DMS 273 (cell line): ENCODE data around the gene POLDIP3.
"Not testable (repeated sequence)": the region's sequence is repeated elsewhere in the genome, so short reads cannot be mapped to it uniquely, and the experiment has no call there.

ENCODE experiments used
- DNase-seq: peaks from one replicate; lab custom pipeline; 2025; ENCODE audit not compliant: unreplicated experiment; lab: John Stamatoyannopoulos, UW

The POLDIP3 gene

DNA sequence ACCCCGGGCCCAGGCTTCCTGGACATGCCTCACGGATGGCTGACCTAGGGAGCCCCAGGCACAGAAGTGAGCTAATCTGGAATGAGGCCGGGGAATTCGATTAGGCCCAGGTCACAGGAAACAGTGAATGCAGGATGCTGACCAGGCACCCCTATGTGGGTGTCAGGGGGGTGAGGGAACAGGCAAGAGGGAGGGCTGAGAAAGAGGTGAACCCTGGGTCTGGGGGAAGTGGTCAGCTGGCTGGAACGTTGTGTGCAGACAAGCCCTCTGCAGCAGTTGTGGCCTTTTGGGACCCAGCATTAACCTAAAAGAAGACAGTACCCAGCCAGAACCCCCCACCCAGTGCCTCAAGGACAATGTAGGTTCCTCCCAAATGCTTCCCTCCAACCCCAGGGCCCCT, 52.8 kb downstream of the POLDIP3 start:
- no peak for DNase-seq

DNA sequence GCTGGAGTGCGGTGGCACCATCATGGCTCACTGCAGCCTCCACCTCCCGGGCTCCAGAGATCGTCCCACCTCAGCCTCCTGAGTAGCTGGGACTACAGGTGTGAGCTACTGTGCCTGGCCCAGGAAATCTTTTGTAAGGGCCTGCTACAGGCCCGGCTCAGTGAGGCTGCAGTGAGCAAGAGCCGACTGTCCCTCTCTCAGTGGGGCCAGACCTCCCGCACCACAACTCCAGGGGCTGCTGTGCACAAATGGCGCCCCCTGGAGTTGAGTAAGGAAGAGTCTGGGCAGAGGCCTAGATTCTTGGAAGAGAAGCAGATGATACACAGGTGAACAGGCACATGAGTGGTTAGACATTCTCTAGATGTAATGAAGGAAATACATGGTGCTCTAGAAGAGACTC, 53.9 kb downstream of the POLDIP3 start:
- peak; percentile 56 for DNase-seq

DNA sequence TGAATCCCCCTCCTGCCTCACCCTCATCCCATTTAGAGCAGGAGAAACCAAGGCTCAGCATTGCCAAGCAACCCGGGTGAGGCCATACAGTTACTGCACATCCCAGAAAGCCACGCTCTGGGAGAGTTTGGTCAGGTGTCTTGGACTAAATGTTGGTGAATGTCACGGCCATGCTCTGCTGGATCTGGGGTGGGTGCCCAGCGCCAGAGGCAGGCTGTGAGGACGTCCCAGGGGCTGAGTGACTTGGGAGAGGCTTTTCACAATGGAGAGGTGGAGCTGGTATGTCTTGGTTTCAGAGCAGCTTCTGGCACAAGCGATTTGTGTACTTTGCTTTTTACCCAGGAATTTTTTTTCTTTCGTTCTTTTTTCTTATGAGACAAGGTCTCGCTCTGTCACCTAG, 54.3 kb downstream of the POLDIP3 start:
- no peak for DNase-seq

DNA sequence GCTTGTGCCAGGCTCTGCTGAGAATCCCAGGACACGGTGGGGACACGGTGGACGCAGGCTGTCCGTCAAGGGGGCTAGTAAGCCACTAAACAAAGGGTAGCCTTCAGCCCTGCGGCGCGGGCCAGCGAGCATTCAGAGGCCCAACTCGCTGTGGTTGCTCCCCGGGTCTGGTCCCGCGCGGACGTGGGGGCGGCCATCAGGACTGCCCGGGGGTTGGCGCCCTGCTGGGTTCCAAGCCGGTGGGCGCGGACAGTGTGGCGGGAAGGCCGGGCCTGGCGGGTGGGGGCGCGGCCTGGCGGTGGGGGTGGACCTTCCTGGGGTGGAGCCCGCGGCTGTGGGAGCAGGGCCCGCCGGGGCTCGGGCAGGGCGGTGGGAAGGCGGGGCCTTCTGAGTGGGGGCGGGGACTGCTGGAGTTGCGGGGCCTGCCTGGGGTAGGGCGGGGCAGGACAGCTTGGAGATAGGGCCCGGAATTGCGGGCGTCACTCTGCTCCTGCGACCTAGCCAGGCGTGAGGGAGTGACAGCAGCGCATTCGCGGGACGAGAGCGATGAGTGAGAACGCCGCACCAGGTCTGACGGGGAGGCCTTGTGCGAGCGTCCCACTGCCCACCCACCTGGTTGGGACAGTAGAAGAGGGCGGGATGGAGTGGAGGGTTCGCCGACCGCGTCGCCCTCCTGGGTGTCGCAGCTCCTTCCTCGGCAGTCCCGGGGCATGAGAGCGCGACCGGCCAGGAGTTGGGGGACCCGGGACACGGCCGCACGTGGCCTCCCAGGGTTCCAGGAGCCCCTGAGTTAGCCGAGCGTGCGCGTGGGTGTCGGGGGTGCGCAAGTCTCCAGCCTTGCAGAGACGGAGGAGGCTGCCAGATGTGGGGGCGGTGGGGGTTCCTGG, 61.0 kb downstream of the POLDIP3 start, which contains the start of gene SERHL2:
SERHL2 (plus strand) TSS at position 482 of the 887 bp plus-strand sequence; CDS start at position 547, 65 bp downstream.
- peak; percentile 82 for DNase-seq

DNA sequence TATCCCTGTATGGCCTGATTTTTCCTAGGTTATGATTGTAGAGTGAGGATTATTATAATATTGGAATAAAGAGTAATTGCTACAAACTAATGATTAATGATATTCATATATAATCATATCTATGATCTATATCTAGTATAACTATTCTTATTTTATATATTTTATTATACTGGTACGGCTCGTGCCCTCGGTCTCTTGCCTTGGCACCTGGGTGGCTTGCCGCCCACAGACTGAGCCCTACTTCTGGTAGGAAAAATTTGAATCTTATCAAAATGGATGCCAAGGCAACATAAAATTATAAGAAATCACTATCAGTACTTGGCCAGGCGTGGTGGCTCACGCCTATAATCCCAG, 62.4 kb downstream of the POLDIP3 start:
- not testable (repeated sequence) for DNase-seq

DNA sequence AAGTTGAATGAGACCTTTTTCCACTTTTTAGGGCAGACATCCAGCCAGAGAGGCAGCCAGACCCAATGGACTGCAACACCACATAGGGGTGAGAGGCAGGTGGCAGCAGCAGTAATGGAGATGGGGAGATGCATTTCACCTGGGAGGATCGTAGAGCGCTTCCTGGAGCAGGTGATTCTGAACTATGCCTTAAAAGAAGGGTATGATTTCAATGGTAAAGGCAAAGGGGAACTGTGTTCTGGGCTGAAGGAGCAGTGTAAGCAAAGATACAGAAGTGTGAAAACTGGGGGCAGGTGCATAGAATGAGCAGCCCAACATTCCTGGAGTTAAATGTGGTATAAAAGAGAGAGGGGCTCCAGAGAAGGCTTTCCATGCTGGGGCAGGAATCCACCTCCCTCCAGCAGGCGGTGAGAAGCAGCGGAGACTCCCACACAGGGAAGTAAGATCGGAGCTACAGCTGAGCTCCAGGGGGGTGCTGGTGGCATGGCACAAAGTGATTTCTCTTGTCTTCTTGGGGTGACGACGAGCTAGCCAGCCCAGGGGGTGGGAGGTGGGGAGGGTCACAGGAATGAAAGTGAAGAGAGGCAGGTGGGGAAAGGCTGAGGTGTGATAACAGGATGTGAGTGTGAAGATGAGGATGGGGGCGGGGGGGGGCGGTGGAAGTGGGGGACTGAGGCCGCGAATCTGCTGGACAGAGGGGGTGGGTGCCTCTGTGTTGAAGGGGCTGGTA, 65.2 kb downstream of the POLDIP3 start:
- no peak for DNase-seq

DNA sequence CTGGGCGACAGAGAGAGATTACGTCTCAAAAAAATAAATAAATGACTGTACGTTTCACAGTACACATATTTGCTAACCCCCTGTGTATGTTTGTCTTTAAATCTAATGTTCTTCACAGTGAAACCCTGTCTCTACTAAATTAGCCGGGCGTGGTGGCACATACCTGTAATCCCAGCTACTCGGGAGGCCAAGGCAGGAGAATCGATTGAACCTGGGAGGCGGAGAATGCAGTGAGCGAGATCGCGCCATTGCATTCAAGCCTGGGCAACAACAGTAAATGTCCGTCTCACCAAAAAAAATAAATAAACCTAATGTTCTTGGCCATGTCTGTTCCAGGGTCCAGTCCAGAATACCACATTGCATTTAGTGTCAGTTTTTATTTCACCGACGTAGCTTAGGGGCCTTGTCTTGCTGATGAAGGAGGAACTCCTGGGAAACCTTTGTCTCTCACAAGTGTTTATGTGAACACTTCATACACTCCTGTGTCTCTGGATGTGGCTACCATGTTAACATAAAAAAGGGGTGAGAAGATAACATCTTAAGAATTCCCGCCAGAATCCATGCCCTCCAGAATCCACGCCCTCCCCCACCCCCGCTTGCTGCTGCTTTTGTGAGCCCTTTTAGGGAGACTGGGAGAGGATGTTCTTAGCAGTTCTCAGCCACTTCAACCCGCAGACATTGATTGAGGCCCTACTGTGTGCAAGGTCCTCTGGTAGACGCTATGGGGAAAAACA, 65.9 kb downstream of the POLDIP3 start:
- no peak for DNase-seq

DNA sequence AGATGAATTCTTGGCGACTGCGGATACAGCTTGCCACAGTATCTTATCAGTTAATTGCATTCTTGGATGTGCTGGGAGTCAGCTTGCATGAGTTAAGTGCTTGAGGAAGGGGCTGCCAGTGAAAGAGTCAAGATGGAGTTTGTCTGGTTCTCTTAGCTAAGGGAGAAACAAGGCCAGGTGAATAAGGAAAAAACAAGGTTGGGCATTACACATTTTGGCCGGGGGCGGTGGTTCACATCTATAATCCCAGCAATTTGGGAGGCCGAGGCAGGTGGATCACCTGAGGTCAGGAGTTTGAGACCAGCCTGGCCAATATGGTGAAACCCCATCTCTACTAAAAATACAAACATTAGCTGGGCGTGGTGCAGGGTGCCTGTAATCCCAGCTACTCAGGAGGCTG, 66.6 kb downstream of the POLDIP3 start:
- not testable (repeated sequence) for DNase-seq

DNA sequence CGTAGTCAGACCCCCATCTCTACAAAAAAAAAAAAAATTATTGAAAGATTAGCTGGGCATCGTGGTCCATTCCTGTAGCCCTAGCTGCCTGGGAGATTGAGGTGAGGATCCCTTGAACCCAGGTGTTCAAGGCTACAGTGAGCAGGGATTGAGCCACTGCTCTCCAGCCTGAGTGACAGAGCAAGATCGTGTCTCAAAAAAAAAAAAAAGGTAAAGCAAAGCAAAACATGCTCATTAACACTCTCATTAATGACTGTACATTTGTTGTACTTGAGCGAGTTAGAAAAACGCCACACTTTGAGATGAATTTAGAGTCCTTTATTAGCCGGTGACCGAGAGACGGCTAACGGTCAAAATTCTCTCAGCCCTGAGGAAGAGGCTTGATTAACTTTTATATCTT, 67.1 kb downstream of the POLDIP3 start:
- no peak for DNase-seq

DNA sequence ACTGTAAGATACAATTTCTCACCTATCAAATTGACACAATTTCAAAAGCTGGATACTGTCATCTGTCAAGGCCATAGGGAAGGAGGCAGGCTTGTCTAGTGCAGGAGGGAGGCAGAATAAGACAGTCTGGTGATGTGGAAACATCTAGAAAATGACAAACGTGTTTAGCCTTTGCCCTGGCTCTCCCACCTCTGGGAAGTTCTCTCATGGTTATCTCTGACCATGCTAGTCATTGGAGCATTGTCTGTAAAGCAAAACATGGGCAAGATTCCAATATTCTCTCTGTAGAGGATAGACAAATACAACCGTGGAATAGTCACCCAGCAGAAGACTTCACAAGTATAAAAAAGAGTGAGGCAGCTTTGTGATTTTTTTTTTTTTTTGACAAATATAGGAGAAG, 70.0 kb downstream of the POLDIP3 start:
- DNase-seq, result no peak

DNA sequence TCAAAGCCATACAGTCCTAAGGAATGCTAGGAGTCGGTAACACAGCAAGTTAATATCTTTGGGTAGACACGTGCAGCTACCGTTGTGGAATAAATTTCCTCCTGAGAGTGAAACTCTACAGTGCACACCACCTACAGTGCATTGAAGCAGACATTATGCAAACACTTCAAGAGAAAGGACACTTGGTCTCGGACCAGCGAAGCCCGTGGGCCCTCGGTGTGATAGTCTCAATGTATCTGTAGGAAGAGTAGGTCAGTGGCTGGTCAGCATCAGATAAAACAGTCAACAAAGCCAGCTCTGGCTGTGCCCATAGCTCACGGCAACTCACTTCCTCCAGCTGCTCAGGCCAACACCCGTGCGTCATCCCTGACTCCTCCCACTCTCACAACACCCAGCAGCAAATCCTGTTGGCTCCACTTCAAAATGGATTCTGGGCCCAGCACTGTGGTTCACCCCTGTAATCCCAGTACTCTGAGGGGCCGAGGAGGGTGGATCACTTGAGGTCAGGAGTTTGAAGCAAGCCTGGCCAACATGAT, 75.4 kb downstream of the POLDIP3 start:
- DNase-seq, result not testable (repeated sequence)

DNA sequence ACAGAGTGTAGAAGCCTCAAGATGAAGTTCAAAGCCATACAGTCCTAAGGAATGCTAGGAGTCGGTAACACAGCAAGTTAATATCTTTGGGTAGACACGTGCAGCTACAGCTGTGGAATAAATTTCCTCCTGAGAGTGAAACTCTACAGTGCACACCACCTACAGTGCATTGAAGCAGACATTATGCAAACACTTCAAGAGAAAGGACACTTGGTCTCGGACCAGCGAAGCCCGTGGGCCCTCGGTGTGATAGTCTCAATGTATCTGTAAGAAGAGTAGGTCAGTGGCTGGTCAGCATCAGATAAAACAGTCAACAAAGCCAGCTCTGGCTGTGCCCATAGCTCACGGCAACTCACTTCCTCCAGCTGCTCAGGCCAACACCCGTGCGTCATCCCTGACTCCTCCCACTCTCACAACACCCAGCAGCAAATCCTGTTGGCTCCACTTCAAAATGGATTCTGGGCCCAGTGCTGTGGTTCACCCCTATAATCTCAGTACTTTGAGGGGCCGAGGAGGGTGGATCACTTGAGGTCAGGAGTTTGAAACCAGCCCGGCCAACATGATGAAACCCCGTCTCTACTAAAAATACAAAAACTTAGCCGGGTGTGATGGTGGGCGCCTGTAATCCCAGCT, 77.4 kb downstream of the POLDIP3 start:
- not testable (repeated sequence) for DNase-seq

DNA sequence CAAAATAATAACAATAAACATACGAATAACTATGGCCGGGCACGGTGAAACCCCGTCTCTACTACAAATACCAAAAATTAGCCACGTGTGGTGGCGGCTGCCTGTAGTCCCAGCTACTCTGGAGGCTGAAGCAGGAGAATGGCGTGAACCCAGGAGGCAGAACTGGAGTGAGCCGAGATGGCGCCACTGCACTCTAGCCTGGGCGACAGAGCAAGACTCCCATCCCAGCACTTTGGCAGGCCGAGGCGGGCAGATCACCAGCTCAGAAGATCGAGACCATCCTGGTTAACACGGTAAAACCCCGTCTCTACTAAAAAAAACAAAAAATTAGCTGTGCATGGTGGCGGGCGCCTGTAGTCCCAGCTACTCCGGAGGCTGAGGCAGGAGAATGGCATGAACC, 78.0 kb downstream of the POLDIP3 start:
- not testable (repeated sequence) for DNase-seq

DNA sequence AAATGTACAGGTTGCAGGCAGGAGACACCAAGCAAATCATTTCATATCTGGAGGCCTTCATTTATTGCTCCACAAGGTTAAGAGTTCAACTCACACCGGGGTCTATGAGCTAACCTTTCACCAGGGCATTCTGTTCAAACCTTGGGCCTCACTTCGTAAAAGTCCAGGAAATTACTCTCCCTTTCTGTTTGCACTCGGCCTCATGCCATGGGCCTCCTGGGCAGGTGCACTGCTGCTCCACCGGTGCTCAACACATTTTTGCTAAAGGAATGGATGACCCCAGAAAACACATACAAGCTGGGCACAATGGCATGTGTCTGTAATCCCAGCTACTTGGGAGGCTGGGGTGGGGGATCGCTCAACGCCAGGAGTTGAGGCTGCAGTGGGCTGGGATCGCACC, 78.5 kb downstream of the POLDIP3 start:
- no peak for DNase-seq

DNA sequence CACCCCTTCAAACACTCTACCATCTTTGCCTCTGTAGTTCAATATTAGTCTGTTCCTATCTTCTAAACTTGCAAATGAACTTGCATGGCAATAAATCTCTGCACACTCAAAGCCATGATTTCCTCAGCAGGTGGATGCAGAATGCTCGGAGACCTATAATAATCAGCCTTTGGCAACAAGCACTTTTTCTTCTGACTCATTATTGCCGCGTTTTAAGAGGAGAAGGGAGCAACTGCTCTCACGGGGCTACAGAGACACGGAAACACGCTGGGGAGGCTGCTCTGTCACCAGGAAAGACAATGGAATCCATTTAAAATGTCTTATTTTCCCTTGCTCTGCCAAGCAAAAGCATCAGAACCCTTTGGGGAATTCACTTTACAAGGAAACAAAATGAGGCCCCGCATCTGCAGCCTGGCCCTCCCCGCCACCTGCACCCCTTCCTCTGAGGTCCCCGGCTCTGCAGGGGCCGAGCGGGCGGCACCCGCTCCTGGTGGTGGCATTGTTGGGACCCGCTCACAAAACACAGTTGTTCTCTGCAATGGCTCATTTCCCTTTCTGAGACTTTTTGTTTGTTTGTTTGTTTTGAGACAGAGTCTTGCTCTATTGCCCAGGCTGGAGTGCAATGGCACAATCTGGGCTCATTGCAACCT, 79.5 kb downstream of the POLDIP3 start:
- not testable (repeated sequence) for DNase-seq
